ENCODE data around the gene ZC3H6. TPM values are rescaled to one million over a fixed set of nuclear protein-coding genes. Genes with fewer than 3 reads are reported as not detected.

ZC3H6 gene
- 0.64 TPM for polyA plus RNA-seq (2012; ENCODE audit: insufficient read length, low read depth)

- peak; percentile 99 for TF ChIP-seq TAF1 (IDR thresholded peaks at IDR 0.05; ENCODE audit: borderline replicate concordance, insufficient read depth, low read length)
- no peak for TF ChIP-seq SIN3A (IDR thresholded peaks at IDR 0.05; ENCODE audit: borderline replicate concordance, insufficient read depth, low read length)
- peak in 1 of 2 experiments; percentile 70; a peak in 1 of 4 replicates for TF ChIP-seq REST (IDR thresholded peaks at IDR 0.05; ENCODE audit: insufficient read depth in 1 of 2, low read depth in 2 of 2, low read length in 2 of 2)
- TF ChIP-seq FOXP2 (optimal IDR thresholded peaks at IDR 0.05; ENCODE audit: borderline replicate concordance, extremely low read depth, extremely low read length, insufficient read depth), result peak; percentile 95
- peak; percentile 96 for TF ChIP-seq POLR2AphosphoS5 (IDR thresholded peaks at IDR 0.05; ENCODE audit: low read depth, low read length)
Observed at GRCh38 chr2:112275311-112275886, at the start of gene ZC3H6. TSS of gene ZC3H6 (plus strand) at chr2:112275597. CDS start at chr2:112275995, 398 bp downstream.

GRCh38 chr2:112229348-112229747, 46.0 kb upstream of the ZC3H6 start:
- TF ChIP-seq REST (IDR thresholded peaks at IDR 0.05; ENCODE audit: insufficient read depth in 1 of 2, low read depth in 2 of 2, low read length in 2 of 2), result no peak
- no peak for TF ChIP-seq SIN3A (IDR thresholded peaks at IDR 0.05; ENCODE audit: borderline replicate concordance, insufficient read depth, low read length)
- no peak for TF ChIP-seq TAF1 (IDR thresholded peaks at IDR 0.05; ENCODE audit: borderline replicate concordance, insufficient read depth, low read length)
- no peak for TF ChIP-seq POLR2AphosphoS5 (IDR thresholded peaks at IDR 0.05; ENCODE audit: low read depth, low read length)
- no peak for TF ChIP-seq FOXP2 (optimal IDR thresholded peaks at IDR 0.05; ENCODE audit: borderline replicate concordance, extremely low read depth, extremely low read length, insufficient read depth)

- no peak for TF ChIP-seq REST (IDR thresholded peaks at IDR 0.05; ENCODE audit: insufficient read depth in 1 of 2, low read depth in 2 of 2, low read length in 2 of 2)
- TF ChIP-seq SIN3A (IDR thresholded peaks at IDR 0.05; ENCODE audit: borderline replicate concordance, insufficient read depth, low read length), result no peak
- no peak for TF ChIP-seq TAF1 (IDR thresholded peaks at IDR 0.05; ENCODE audit: borderline replicate concordance, insufficient read depth, low read length)
- no peak for TF ChIP-seq POLR2AphosphoS5 (IDR thresholded peaks at IDR 0.05; ENCODE audit: low read depth, low read length)
- no peak for TF ChIP-seq FOXP2 (optimal IDR thresholded peaks at IDR 0.05; ENCODE audit: borderline replicate concordance, extremely low read depth, extremely low read length, insufficient read depth)
Observed at GRCh38 chr2:112230371-112230770, 45.0 kb upstream of the ZC3H6 start.

GRCh38 chr2:112239862-112240261, 35.5 kb upstream of the ZC3H6 start:
- TF ChIP-seq SIN3A (IDR thresholded peaks at IDR 0.05; ENCODE audit: borderline replicate concordance, insufficient read depth, low read length) (no peak), POLR2AphosphoS5 (IDR thresholded peaks at IDR 0.05; ENCODE audit: low read depth, low read length) (no peak), REST (IDR thresholded peaks at IDR 0.05; ENCODE audit: insufficient read depth in 1 of 2, low read depth in 2 of 2, low read length in 2 of 2) (no peak)

- TF ChIP-seq SIN3A (IDR thresholded peaks at IDR 0.05; ENCODE audit: borderline replicate concordance, insufficient read depth, low read length), result no peak
- TF ChIP-seq TAF1 (IDR thresholded peaks at IDR 0.05; ENCODE audit: borderline replicate concordance, insufficient read depth, low read length), result no peak
- TF ChIP-seq POLR2AphosphoS5 (IDR thresholded peaks at IDR 0.05; ENCODE audit: low read depth, low read length), result no peak
- TF ChIP-seq FOXP2 (optimal IDR thresholded peaks at IDR 0.05; ENCODE audit: borderline replicate concordance, extremely low read depth, extremely low read length, insufficient read depth), result no peak
- TF ChIP-seq REST (IDR thresholded peaks at IDR 0.05; ENCODE audit: insufficient read depth in 1 of 2, low read depth in 2 of 2, low read length in 2 of 2), result no peak
Observed at GRCh38 chr2:112242384-112242783, 33.0 kb upstream of the ZC3H6 start.

All from PFSK-1 (cell line).